K562 (cell line): ENCODE data around the gene CHCHD6. TPM values are rescaled to one million over a fixed set of nuclear protein-coding genes. Genes with fewer than 3 reads are reported as not detected.

Experiments used
- ARID1B ChIP-seq: fragments of 450-650 bp; IDR thresholded peaks from 2 replicates; pipeline ENCODE4 v1.6.1; 2016; ENCODE audit warnings: antibody characterized with exemption, mild to moderate bottlenecking, inconsistent platforms
- CHD2 ChIP-seq: IDR thresholded peaks from 2 replicates; pipeline ENCODE4 v1.6.1; 2011; ENCODE audit warnings: low read depth, low read length
- CTCFL ChIP-seq: IDR thresholded peaks from 2 replicates; pipeline ENCODE4 v1.6.1; 2011; ENCODE audit warnings: borderline replicate concordance, low read depth, mild to moderate bottlenecking, moderate library complexity, low read length; ENCODE audit not compliant: insufficient read depth, poor library complexity, severe bottlenecking
- CXXC5 ChIP-seq: fragments of 250-450 bp; sonication (Bioruptor Pico); IDR thresholded peaks from 2 replicates; pipeline ENCODE4 v1.8.0; 2022; ENCODE audit warnings: inconsistent platforms, mild to moderate bottlenecking, moderate library complexity
- GATAD2B ChIP-seq: fragments of 450-650 bp; IDR thresholded peaks from 2 replicates; pipeline ENCODE4 v1.6.1; 2017; ENCODE audit warnings: mild to moderate bottlenecking, borderline replicate concordance
- GTF2F1 ChIP-seq: IDR thresholded peaks from 2 replicates; pipeline ENCODE4 v1.6.1; 2011; ENCODE audit warnings: low read depth, low read length, improper control_type of control experiment
- HMGN3 ChIP-seq: IDR thresholded peaks from 2 replicates; pipeline ENCODE4 v1.6.1; 2011; ENCODE audit warnings: borderline replicate concordance, low read depth, mild to moderate bottlenecking, mixed read lengths, low read length; ENCODE audit not compliant: insufficient read length; ENCODE audit errors: extremely low read depth
- L3MBTL2 ChIP-seq: fragments of 450-650 bp; IDR thresholded peaks from 2 replicates; pipeline ENCODE4 v1.6.1; 2016; ENCODE audit warnings: mild to moderate bottlenecking, moderate library complexity
- MYC ChIP-seq, 2 experiments: fragments of 250-450 bp in 1 of 2; sonication (Bioruptor Pico) in 1 of 2; IDR thresholded peaks; 2 replicates each; pipeline versions ENCODE4 v1.5.1 to v1.6.1; 2012 to 2021; ENCODE audit warnings: low read depth in 2 of 2, borderline replicate concordance in 1 of 2, improper control_type of control experiment in 1 of 2, low read length in 1 of 2, mild to moderate bottlenecking in 1 of 2, moderate library complexity in 1 of 2
- NRF1 ChIP-seq, 2 experiments: fragments of 450-650 bp; IDR thresholded peaks in 1 of 2; conservative IDR thresholded peaks in 1 of 2; 2 replicates each; pipeline ENCODE4 v1.6.1; 2014; ENCODE audit warnings: mild to moderate bottlenecking in 2 of 2
- PHF8 ChIP-seq: fragments of 200-600 bp; sonication (generic); IDR thresholded peaks from 2 replicates; pipeline ENCODE4 v1.6.1; 2012; ENCODE audit warnings: mixed run types, mild to moderate bottlenecking, inconsistent platforms, low read length, moderate library complexity, borderline replicate concordance
- POLR2G ChIP-seq: fragments of 200-400 bp; formaldehyde crosslinking; IDR thresholded peaks from 2 replicates; pipeline ENCODE4 v1.6.1; 2017; ENCODE audit warnings: low read depth, mild to moderate bottlenecking, antibody characterized with exemption, low read length, moderate library complexity
- RBFOX2 ChIP-seq: fragments of 200-400 bp; formaldehyde crosslinking; IDR thresholded peaks from 2 replicates; pipeline ENCODE4 v1.6.1; 2017; ENCODE audit warnings: low read depth, mild to moderate bottlenecking, low read length, moderate library complexity
- ZNF764 ChIP-seq: fragments of 250-450 bp; sonication (Bioruptor Pico); IDR thresholded peaks from 2 replicates; pipeline ENCODE4 v1.4.0; 2020; ENCODE audit warnings: low read depth, mild to moderate bottlenecking, moderate library complexity
- polyA plus RNA-seq, 8 experiments: library from polyadenylated mRNA; depleted of rRNA in 4 of 8; stranded (reverse) in 5 of 8; unstranded in 3 of 8; fragments of >200 nt; fragmentation: Nextera tagmentation in 2 of 8; fragmentation: Illumina TruSeq in 1 of 8; extraction: Ambion mirVana in 2 of 8; extraction: Trizol in 1 of 8; gene quantifications; 2 replicates each; pipeline versions ENCODE4 v1.2.1 to v1.2.3, GENCODE V29; 2011 to 2014; ENCODE audit warnings: inconsistent platforms in 1 of 8, missing spikeins in 1 of 8
- total RNA-seq, 7 experiments: library from RNA; depleted of rRNA in 6 of 7; stranded (reverse); fragments of >200 nt in 6 of 7; fragmentation: Illumina TruSeq in 2 of 7; extraction: Trizol in 2 of 7; gene quantifications; 2 replicates each; pipeline versions ENCODE4 v1.2.1 to v1.2.3, GENCODE V29; 2011 to 2021; ENCODE audit warnings: low replicate concordance in 1 of 7

Gene CHCHD6
- total and polyA plus RNA-seq, 9 of the 15 experiments (the other 6 are each of a cell fraction or from before 2014, with no cell fraction given) = 4.6 to 18.6 (median 10.9) TPM

GRCh38 chr3:126654571-126655383 is 49.3 kb upstream of the CHCHD6 start, which contains the start of gene TXNRD3 (continued):
- TF ChIP-seq CTCFL = peak; percentile 17
- TF ChIP-seq POLR2G = peak; percentile 78
- TF ChIP-seq ARID1B = no peak
- 0 out of 2 replicates have a peak, but pooled peaks have one; percentile 24 for TF ChIP-seq GATAD2B
- TF ChIP-seq L3MBTL2 = peak; percentile 87
- TF ChIP-seq NRF1 (conservative IDR thresholded peaks at IDR 0.05 in 1 of 2, IDR thresholded peaks at IDR 0.05 in 1 of 2) = peak; percentile 78 to 81
- peak; percentile 63; the same call in 1 of the 2 replicates for TF ChIP-seq PHF8
- TF ChIP-seq MYC (IDR thresholded peaks at IDR 0.05; ENCODE audit: low read depth, low read length) = peak; percentile 20; the same call in 1 of the 2 replicates
- TF ChIP-seq MYC (CRISPR knock-in tag; IDR thresholded peaks at IDR 0.05; ENCODE audit: borderline replicate concordance, low read depth) = no peak
- no peak for TF ChIP-seq ZNF764 (CRISPR knock-in tag)
- peak; percentile 17 for TF ChIP-seq HMGN3
- peak; percentile 74 for TF ChIP-seq RBFOX2
- TF ChIP-seq GTF2F1 = no peak
- peak; percentile 42; the same call in 1 of the 2 replicates for TF ChIP-seq CXXC5 (CRISPR knock-in tag)
- TF ChIP-seq CHD2 = peak; percentile 33; the same call in 1 of the 2 replicates
